IPS DF 6.9 (cell line): ENCODE data around the gene BHLHE40.

Experiments
- DNase-seq: peaks from one replicate; pipeline ENCODE4 v3.0.0-alpha.2; 2013; ENCODE audit warnings: low read depth, low spot score
- H3K27ac ChIP-seq: one replicate; pipeline ENCODE4 v1.5.1; 2013; ENCODE audit warnings: low read length, control low read depth
- H3K27me3 ChIP-seq: 2 replicates; pipeline ENCODE4 v1.6.1; 2013; ENCODE audit warnings: mild to moderate bottlenecking, low read length; ENCODE audit not compliant: control insufficient read depth, insufficient read depth
- H3K36me3 ChIP-seq: 2 replicates; pipeline ENCODE4 v1.6.1; 2013; ENCODE audit warnings: low read length; ENCODE audit not compliant: control insufficient read depth, insufficient read depth
- H3K4me1 ChIP-seq: 2 replicates; pipeline ENCODE4 v1.6.1; 2013; ENCODE audit warnings: low read length; ENCODE audit not compliant: control insufficient read depth, insufficient read depth
- H3K4me3 ChIP-seq: 2 replicates; pipeline ENCODE4 v1.5.1; 2013; ENCODE audit warnings: mild to moderate bottlenecking, low read length
- H3K9me3 ChIP-seq: 2 replicates; pipeline ENCODE4 v1.6.1; 2013; ENCODE audit warnings: low read length, inconsistent platforms; ENCODE audit not compliant: control insufficient read depth, insufficient read depth
- WGBS: extraction: QIAGEN DNeasy Blood & Tissue Kit; methylation state at CpG from one replicate; pipeline ENCODE4 v1.1.7; 2013; ENCODE audit warnings: mixed read lengths, missing lambda C conversion rate; ENCODE audit not compliant: insufficient read length, insufficient coverage; 5-methylcytosine and 5-hydroxymethylcytosine counted together

Gene BHLHE40

GRCh38 chr3:4993276-4994143, 14.3 kb downstream of the BHLHE40 start:
- WGBS: no CpG with 5 or more reads among the region's 4 CpGs
- no peak for DNase-seq
- Histone ChIP-seq H3K36me3 (no peaks in the 10 kb centered on the region), H3K4me1 (no peaks in the 10 kb centered on the region), H3K27ac (no peak overlapping the region), H3K9me3 (no peaks in the 10 kb centered on the region), H3K4me3 (no peak overlapping the region), H3K27me3 (no peaks in the 10 kb centered on the region)

- Histone ChIP-seq H3K4me1 (no peaks in the 10 kb centered on the region), H3K4me3 (no peak overlapping the region)
- DNase-seq: no peak
Observed at GRCh38 chr3:4994144-4994730, 15.0 kb downstream of the BHLHE40 start.

GRCh38 chr3:4994823-4995499, 15.7 kb downstream of the BHLHE40 start:
- no peak overlapping the region for H3K4me3 ChIP-seq
- no peaks in the 10 kb centered on the region for H3K36me3 ChIP-seq
- H3K27ac ChIP-seq: no peak overlapping the region
- H3K27me3 ChIP-seq: no peaks in the 10 kb centered on the region
- H3K4me1 ChIP-seq: no peaks in the 10 kb centered on the region
- no CpG with 5 or more reads among the region's 11 CpGs for WGBS
- DNase-seq: no peak
- no peaks in the 10 kb centered on the region for H3K9me3 ChIP-seq

More at GRCh38 chr3:4994144-4994730, 15.0 kb downstream of the BHLHE40 start:
- Histone ChIP-seq H3K27me3 (no peaks in the 10 kb centered on the region), H3K9me3 (no peaks in the 10 kb centered on the region), H3K36me3 (no peaks in the 10 kb centered on the region), H3K27ac (no peak overlapping the region)

GRCh38 chr3:4995500-4996053, 16.3 kb downstream of the BHLHE40 start:
- no CpG with 5 or more reads among the region's 9 CpGs for WGBS
- H3K36me3 ChIP-seq: no peaks in the 10 kb centered on the region
- no peak overlapping the region for H3K4me3 ChIP-seq
- no peak for DNase-seq
- H3K9me3 ChIP-seq: no peaks in the 10 kb centered on the region
- H3K4me1 ChIP-seq: no peaks in the 10 kb centered on the region
- no peaks in the 10 kb centered on the region for H3K27me3 ChIP-seq
- no peak overlapping the region for H3K27ac ChIP-seq

GRCh38 chr3:4996223-4996765, 17.1 kb downstream of the BHLHE40 start:
- Histone ChIP-seq H3K36me3 (no peaks in the 10 kb centered on the region), H3K9me3 (no peaks in the 10 kb centered on the region), H3K27me3 (no peaks in the 10 kb centered on the region), H3K27ac (no peak overlapping the region), H3K4me1 (no peaks in the 10 kb centered on the region), H3K4me3 (no peak overlapping the region)
- DNase-seq: no peak
- WGBS: no CpG with 5 or more reads among the region's 8 CpGs

GRCh38 chr3:4996771-4997291, 17.6 kb downstream of the BHLHE40 start:
- no CpG with 5 or more reads among the region's 11 CpGs for whole genome bisulfite sequencing

GRCh38 chr3:4997946-4998345, 18.7 kb downstream of the BHLHE40 start:
- H3K27me3 ChIP-seq: no peaks in the 10 kb centered on the region
- no peak overlapping the region for H3K27ac ChIP-seq
- no peak overlapping the region for H3K4me3 ChIP-seq
- DNase-seq: no peak
- no peaks in the 10 kb centered on the region for H3K9me3 ChIP-seq
- no peaks in the 10 kb centered on the region for H3K36me3 ChIP-seq
- no CpG with 5 or more reads among the region's 7 CpGs for WGBS
- no peaks in the 10 kb centered on the region for H3K4me1 ChIP-seq

More at GRCh38 chr3:4996771-4997291, 17.6 kb downstream of the BHLHE40 start:
- no peak for DNase-seq
- H3K4me3 ChIP-seq: no peak overlapping the region
- H3K9me3 ChIP-seq: no peaks in the 10 kb centered on the region
- H3K27me3 ChIP-seq: no peaks in the 10 kb centered on the region
- H3K27ac ChIP-seq: no peak overlapping the region
- H3K36me3 ChIP-seq: no peaks in the 10 kb centered on the region
- H3K4me1 ChIP-seq: no peaks in the 10 kb centered on the region

GRCh38 chr3:4999531-5000184, 20.4 kb downstream of the BHLHE40 start:
- Histone ChIP-seq H3K27ac (no peak overlapping the region), H3K36me3 (no peaks in the 10 kb centered on the region), H3K27me3 (no peaks in the 10 kb centered on the region), H3K4me3 (no peak overlapping the region), H3K9me3 (no peaks in the 10 kb centered on the region), H3K4me1 (no peaks in the 10 kb centered on the region)
- DNase-seq: no peak
- no CpG with 5 or more reads among the region's 6 CpGs for WGBS

- H3K27ac ChIP-seq: no peak overlapping the region
- WGBS: no CpG with 5 or more reads among the region's 4 CpGs
- no peaks in the 10 kb centered on the region for H3K9me3 ChIP-seq
- DNase-seq: no peak
- no peak overlapping the region for H3K4me3 ChIP-seq
- no peaks in the 10 kb centered on the region for H3K36me3 ChIP-seq
- H3K4me1 ChIP-seq: no peaks in the 10 kb centered on the region
- no peaks in the 10 kb centered on the region for H3K27me3 ChIP-seq
Observed at GRCh38 chr3:5001135-5001534, 21.9 kb downstream of the BHLHE40 start.

GRCh38 chr3:5001805-5002173, 22.6 kb downstream of the BHLHE40 start:
- no CpG with 5 or more reads among the region's 1 CpG for WGBS
- H3K27me3 ChIP-seq: no peaks in the 10 kb centered on the region

More at GRCh38 chr3:5001805-5002173, 22.6 kb downstream of the BHLHE40 start:
- no peak for DNase-seq
- H3K27ac ChIP-seq: no peak overlapping the region
- no peaks in the 10 kb centered on the region for H3K4me1 ChIP-seq
- H3K4me3 ChIP-seq: no peak overlapping the region
- no peaks in the 10 kb centered on the region for H3K9me3 ChIP-seq
- H3K36me3 ChIP-seq: no peaks in the 10 kb centered on the region
